HG03095 (cell line): ENCODE data around the gene IGSF10.

ENCODE experiments used
- ATAC-seq: cut with Tn5 transposase; IDR thresholded peaks from one replicate; pipeline ENCODE4 v1.9.1; 2021; ENCODE audit warnings: moderate library complexity; ENCODE audit not compliant: unreplicated experiment

IGSF10 gene

DNA sequence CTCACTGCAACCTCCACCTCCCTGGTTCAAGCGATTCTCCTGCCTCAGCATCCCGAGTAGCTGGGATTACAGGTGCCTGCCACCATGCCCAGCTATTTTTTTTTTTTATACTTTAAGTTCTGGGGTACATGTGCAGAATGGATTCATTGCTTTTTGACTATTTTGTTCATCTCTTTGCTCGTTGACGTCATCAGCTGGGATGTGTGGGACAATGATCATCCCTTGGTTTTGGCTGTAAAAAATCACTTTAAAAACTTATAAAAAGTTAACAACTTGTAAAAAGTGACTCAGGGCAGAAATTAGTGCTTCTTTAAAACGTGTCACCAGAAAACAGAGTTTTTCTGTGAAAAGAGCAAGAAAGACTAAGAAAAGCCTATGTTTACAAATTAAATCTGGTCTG is 37.8 kb downstream of the IGSF10 start:
- ATAC-seq = no peak

DNA sequence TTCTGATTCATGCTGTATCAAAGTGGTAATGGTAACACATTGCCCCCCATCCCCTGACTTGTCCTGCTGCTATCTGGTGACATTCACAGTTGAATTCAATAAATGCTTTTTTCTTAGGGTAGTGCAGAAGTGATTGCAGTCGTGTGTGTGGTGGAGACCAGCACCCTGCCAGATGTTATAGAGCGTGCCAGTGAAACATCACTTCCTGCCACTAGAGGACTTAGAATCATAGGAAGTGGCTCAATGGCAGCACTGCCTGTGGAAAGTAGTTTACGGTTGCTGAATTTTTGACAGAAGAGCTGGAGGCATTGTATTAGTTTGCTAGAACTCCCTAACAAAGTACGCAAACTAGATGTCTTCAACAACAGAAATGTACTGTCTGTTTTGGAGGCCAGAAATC is 38.9 kb downstream of the IGSF10 start:
- no peak for ATAC-seq

- no peak for ATAC-seq
These were observed 41.1 kb downstream of the IGSF10 start for GRCh38 chr3:151419806-151420205.

- ATAC-seq = no peak
These were observed 45.6 kb downstream of the IGSF10 start for GRCh38 chr3:151415289-151415688.

DNA sequence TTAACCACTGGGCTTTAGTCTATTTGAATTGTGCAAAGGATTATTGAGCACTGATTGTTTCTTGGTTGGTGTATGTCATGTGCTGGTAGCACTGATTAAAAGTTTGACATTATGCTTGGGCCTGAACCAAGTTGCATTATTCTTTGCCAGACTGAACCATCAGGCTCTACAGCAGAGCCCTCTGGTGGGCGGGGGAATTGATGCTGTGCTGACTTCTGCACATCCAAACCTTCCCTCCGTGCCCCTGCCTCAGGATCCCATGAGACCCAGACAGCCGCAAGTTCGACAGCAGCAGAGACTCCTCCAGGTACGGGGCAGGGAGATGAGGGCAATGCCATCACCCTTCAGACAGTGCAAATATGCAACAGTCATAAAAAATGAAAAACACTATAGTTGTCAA is 47.9 kb downstream of the IGSF10 start:
- ATAC-seq = no peak
